HEK293 (cell line): Measurements from ENCODE around the gene ORMDL1.

Source experiments
- GFI1B ChIP-seq: fragments of 450-650 bp; formaldehyde crosslinking; IDR thresholded peaks from 2 replicates; pipeline ENCODE4 v1.5.1; 2016; ENCODE audit warnings: missing biosample characterization, missing genetic modification characterization
- KLF10 ChIP-seq: fragments of 450-650 bp; IDR thresholded peaks from 2 replicates; pipeline ENCODE4 v1.5.1; 2018; ENCODE audit warnings: missing biosample characterization, mild to moderate bottlenecking, missing genetic modification characterization
- KLF16 ChIP-seq: fragments of 450-650 bp; formaldehyde crosslinking; IDR thresholded peaks from 2 replicates; pipeline ENCODE4 v1.5.1; 2017; ENCODE audit warnings: missing biosample characterization, missing genetic modification characterization
- ZBTB1 ChIP-seq: fragments of 450-650 bp; formaldehyde crosslinking; IDR thresholded peaks from 2 replicates; pipeline ENCODE4 v1.5.1; 2016; ENCODE audit warnings: missing biosample characterization, missing genetic modification characterization
- ZBTB21 ChIP-seq: fragments of 450-650 bp; formaldehyde crosslinking; IDR thresholded peaks from 2 replicates; pipeline ENCODE4 v1.5.1; 2017; ENCODE audit warnings: missing biosample characterization, missing genetic modification characterization
- ZBTB26 ChIP-seq: fragments of 450-650 bp; formaldehyde crosslinking; optimal IDR thresholded peaks from 2 replicates; pipeline ENCODE3; 2016; ENCODE audit warnings: missing biosample characterization, mild to moderate bottlenecking, missing genetic modification characterization
- ZFP37 ChIP-seq: fragments of 450-650 bp; formaldehyde crosslinking; IDR thresholded peaks from 2 replicates; pipeline ENCODE4 v1.5.1; 2016; ENCODE audit warnings: missing biosample characterization, missing genetic modification characterization
- ZNF157 ChIP-seq: fragments of 450-650 bp; formaldehyde crosslinking; IDR thresholded peaks from 2 replicates; pipeline ENCODE4 v1.5.1; 2016; ENCODE audit warnings: missing biosample characterization, missing genetic modification characterization
- ZNF24 ChIP-seq: fragments of 450-650 bp; formaldehyde crosslinking; IDR thresholded peaks from 2 replicates; pipeline ENCODE4 v1.5.1; 2016; ENCODE audit warnings: missing biosample characterization, missing genetic modification characterization
- ZNF398 ChIP-seq: fragments of 450-650 bp; formaldehyde crosslinking; IDR thresholded peaks from 2 replicates; pipeline ENCODE4 v1.5.1; 2017; ENCODE audit warnings: missing biosample characterization, missing genetic modification characterization
- ZNF555 ChIP-seq: fragments of 450-650 bp; formaldehyde crosslinking; conservative IDR thresholded peaks from 2 replicates; pipeline ENCODE4 v1.5.1; 2017; ENCODE audit warnings: missing biosample characterization, mild to moderate bottlenecking, missing genetic modification characterization, inconsistent platforms
- ZNF624 ChIP-seq: fragments of 450-650 bp; formaldehyde crosslinking; IDR thresholded peaks from 2 replicates; pipeline ENCODE4 v1.5.1; 2017; ENCODE audit warnings: missing biosample characterization, missing genetic modification characterization
- ZNF664 ChIP-seq: fragments of 450-650 bp; formaldehyde crosslinking; IDR thresholded peaks from 2 replicates; pipeline ENCODE4 v1.5.1; 2016; ENCODE audit warnings: missing biosample characterization, missing genetic modification characterization
- ZNF830 ChIP-seq: fragments of 450-650 bp; IDR thresholded peaks from 2 replicates; pipeline ENCODE4 v1.5.0; 2018; ENCODE audit warnings: missing biosample characterization, missing genetic modification characterization, low read depth, mild to moderate bottlenecking, moderate library complexity
- ZNF843 ChIP-seq: fragments of 450-650 bp; formaldehyde crosslinking; IDR thresholded peaks from 2 replicates; pipeline ENCODE4 v1.5.1; 2016; ENCODE audit warnings: missing biosample characterization, missing genetic modification characterization
- TF ChIP-seq, protein P1 (sequence below): fragments of 450-650 bp; formaldehyde crosslinking; IDR thresholded peaks from 2 replicates; pipeline ENCODE4 v1.5.1; 2017; ENCODE audit warnings: missing biosample characterization, mild to moderate bottlenecking, missing genetic modification characterization, moderate library complexity
- TF ChIP-seq, protein P2 (sequence below): fragments of 450-650 bp; formaldehyde crosslinking; IDR thresholded peaks from 2 replicates; pipeline ENCODE4 v1.5.1; 2016; ENCODE audit warnings: missing biosample characterization, missing genetic modification characterization
- TF ChIP-seq, protein P3 (sequence below): fragments of 450-650 bp; formaldehyde crosslinking; IDR thresholded peaks from 2 replicates; pipeline ENCODE4 v1.5.1; 2016; ENCODE audit warnings: missing biosample characterization, missing genetic modification characterization, borderline replicate concordance

Gene ORMDL1

DNA sequence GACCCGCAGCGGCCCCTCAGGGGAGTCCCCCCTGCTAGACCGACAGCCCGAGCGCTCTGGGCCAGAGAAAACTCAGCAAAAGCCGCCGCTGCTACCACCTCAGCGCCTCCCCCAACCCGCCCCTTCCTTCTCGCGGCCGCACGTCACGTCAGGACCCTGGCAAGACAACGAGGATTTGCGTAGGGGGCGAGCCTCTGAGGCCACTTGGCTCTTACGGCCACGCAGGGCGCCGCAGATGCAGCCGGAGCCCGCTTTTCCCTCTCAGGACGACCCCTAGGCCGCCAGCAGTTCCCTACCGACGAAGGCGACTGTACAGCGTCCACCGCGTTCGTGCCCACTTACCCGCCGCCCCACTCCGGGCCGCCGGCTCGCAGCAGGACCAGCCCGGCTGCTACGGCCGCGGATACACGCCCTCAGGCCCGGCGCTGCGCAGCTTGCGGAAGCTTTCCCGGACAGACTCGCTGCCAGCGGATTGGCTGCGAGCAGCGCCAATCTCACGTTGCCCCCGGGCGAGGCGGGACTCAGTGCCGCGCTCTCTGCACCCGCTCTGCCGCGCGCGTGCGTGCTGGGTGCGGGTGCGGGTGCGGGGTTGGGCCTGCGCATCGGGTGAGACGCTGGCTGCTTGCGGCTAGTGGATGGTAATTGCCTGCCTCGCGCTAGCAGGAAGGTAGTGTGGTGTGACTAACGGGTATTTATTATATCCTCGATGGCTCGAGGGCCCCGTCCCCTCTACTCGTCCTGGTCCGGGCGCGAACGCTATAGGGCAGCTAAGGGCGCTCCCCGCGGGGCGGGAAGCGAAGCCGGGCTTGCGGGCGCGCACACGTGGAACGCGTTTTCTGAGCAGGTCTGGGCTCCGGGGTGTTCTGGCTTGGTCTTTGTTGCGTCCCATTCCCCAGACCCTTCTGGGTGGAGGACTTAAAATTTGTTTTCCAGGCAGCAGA is at the start of gene ORMDL1, which contains the start of gene PMS1 (continued):
- TF ChIP-seq ZBTB26 (tag by site-specific recombination) (peak; percentile 100), KLF10 (peak; percentile 59), GFI1B (tag by site-specific recombination) (no peak), ZNF664 (tag by site-specific recombination) (no peak), ZNF398 (tag by site-specific recombination) (no peak; the same call in 1 of the 2 replicates), ZNF24 (tag by site-specific recombination) (peak; percentile 32; the same call in 1 of the 2 replicates), ZNF830 (no peak), ZNF555 (tag by site-specific recombination) (no peak), KLF16 (tag by site-specific recombination) (peak; percentile 81), ZFP37 (tag by site-specific recombination) (peak; percentile 13; the same call in 1 of the 2 replicates), ZNF157 (tag by site-specific recombination) (no peak), ZNF624 (no peak), ZNF843 (tag by site-specific recombination) (peak; percentile 68; the same call in 1 of the 2 replicates), ZBTB21 (peak; percentile 48), ZBTB1 (tag by site-specific recombination) (peak; percentile 100)
- TF ChIP-seq, protein P1, sequence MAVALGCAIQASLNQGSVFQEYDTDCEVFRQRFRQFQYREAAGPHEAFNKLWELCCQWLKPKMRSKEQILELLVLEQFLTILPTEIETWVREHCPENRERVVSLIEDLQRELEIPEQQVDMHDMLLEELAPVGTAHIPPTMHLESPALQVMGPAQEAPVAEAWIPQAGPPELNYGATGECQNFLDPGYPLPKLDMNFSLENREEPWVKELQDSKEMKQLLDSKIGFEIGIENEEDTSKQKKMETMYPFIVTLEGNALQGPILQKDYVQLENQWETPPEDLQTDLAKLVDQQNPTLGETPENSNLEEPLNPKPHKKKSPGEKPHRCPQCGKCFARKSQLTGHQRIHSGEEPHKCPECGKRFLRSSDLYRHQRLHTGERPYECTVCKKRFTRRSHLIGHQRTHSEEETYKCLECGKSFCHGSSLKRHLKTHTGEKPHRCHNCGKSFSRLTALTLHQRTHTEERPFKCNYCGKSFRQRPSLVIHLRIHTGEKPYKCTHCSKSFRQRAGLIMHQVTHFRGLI (tag by site-specific recombination), result no peak; the same call in 1 of the 2 replicates
- TF ChIP-seq, protein P2, sequence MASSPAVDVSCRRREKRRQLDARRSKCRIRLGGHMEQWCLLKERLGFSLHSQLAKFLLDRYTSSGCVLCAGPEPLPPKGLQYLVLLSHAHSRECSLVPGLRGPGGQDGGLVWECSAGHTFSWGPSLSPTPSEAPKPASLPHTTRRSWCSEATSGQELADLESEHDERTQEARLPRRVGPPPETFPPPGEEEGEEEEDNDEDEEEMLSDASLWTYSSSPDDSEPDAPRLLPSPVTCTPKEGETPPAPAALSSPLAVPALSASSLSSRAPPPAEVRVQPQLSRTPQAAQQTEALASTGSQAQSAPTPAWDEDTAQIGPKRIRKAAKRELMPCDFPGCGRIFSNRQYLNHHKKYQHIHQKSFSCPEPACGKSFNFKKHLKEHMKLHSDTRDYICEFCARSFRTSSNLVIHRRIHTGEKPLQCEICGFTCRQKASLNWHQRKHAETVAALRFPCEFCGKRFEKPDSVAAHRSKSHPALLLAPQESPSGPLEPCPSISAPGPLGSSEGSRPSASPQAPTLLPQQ (tag by site-specific recombination), result peak; percentile 65
- TF ChIP-seq, protein P3, sequence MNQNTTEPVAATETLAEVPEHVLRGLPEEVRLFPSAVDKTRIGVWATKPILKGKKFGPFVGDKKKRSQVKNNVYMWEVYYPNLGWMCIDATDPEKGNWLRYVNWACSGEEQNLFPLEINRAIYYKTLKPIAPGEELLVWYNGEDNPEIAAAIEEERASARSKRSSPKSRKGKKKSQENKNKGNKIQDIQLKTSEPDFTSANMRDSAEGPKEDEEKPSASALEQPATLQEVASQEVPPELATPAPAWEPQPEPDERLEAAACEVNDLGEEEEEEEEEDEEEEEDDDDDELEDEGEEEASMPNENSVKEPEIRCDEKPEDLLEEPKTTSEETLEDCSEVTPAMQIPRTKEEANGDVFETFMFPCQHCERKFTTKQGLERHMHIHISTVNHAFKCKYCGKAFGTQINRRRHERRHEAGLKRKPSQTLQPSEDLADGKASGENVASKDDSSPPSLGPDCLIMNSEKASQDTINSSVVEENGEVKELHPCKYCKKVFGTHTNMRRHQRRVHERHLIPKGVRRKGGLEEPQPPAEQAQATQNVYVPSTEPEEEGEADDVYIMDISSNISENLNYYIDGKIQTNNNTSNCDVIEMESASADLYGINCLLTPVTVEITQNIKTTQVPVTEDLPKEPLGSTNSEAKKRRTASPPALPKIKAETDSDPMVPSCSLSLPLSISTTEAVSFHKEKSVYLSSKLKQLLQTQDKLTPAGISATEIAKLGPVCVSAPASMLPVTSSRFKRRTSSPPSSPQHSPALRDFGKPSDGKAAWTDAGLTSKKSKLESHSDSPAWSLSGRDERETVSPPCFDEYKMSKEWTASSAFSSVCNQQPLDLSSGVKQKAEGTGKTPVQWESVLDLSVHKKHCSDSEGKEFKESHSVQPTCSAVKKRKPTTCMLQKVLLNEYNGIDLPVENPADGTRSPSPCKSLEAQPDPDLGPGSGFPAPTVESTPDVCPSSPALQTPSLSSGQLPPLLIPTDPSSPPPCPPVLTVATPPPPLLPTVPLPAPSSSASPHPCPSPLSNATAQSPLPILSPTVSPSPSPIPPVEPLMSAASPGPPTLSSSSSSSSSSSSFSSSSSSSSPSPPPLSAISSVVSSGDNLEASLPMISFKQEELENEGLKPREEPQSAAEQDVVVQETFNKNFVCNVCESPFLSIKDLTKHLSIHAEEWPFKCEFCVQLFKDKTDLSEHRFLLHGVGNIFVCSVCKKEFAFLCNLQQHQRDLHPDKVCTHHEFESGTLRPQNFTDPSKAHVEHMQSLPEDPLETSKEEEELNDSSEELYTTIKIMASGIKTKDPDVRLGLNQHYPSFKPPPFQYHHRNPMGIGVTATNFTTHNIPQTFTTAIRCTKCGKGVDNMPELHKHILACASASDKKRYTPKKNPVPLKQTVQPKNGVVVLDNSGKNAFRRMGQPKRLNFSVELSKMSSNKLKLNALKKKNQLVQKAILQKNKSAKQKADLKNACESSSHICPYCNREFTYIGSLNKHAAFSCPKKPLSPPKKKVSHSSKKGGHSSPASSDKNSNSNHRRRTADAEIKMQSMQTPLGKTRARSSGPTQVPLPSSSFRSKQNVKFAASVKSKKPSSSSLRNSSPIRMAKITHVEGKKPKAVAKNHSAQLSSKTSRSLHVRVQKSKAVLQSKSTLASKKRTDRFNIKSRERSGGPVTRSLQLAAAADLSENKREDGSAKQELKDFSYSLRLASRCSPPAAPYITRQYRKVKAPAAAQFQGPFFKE, result no peak
